PC-9 (cell line): ENCODE results near the gene CEP85L.

Source experiments
- EZH2 ChIP-seq: fragments of 200-600 bp; sonication (generic); IDR thresholded peaks from 2 replicates; pipeline ENCODE4 v1.8.0; 2017; ENCODE audit warnings: antibody characterized with exemption, low read depth
- TF ChIP-seq, protein P1 (sequence below): fragments of 200-600 bp; sonication (generic); conservative IDR thresholded peaks from 2 replicates; pipeline ENCODE4 v1.6.1; 2017; ENCODE audit warnings: mixed run types, antibody characterized with exemption, mild to moderate bottlenecking, moderate library complexity

DNA sequence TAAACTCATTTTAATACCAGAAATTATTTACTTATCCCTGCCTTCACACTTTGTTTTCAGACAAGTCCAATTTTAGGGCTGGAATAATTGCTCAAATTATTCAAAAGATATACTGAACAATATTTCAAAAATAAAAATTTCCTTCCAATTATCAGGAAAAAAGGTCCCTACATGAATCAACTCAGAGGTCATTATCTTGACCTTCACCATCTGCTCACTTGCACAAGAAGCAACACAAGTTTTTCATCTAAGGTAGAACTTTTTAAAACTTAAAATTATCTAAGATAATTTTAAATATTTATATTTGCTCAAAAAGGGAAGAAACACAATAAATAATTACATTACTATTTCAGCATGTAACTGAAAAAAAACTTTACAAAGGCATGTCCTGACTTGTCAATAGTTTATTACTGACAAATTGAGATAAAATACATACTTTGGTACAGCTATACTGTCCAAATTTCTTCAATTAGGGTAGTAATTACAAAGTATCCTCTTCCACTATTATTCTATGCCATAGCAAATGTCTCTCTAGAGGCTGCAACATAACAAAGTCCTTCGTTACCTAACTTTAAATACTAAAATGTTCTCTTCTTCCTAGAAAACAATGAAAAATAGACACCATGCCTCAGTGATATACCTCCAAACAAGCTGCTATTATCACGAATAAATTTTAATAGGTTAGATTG is 2.4 kb downstream of the CEP85L start:
- TF ChIP-seq, protein P1, sequence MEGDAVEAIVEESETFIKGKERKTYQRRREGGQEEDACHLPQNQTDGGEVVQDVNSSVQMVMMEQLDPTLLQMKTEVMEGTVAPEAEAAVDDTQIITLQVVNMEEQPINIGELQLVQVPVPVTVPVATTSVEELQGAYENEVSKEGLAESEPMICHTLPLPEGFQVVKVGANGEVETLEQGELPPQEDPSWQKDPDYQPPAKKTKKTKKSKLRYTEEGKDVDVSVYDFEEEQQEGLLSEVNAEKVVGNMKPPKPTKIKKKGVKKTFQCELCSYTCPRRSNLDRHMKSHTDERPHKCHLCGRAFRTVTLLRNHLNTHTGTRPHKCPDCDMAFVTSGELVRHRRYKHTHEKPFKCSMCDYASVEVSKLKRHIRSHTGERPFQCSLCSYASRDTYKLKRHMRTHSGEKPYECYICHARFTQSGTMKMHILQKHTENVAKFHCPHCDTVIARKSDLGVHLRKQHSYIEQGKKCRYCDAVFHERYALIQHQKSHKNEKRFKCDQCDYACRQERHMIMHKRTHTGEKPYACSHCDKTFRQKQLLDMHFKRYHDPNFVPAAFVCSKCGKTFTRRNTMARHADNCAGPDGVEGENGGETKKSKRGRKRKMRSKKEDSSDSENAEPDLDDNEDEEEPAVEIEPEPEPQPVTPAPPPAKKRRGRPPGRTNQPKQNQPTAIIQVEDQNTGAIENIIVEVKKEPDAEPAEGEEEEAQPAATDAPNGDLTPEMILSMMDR, result no peak
- TF ChIP-seq EZH2, result no peak
